Nephron progenitor cell (in vitro differentiated cells): ENCODE results near the gene PADI2.

ENCODE experiments used
- DNase-seq: peaks from one replicate; pipeline ENCODE4 v3.0.0; 2021
- H3K27ac Mint-ChIP-seq: 2 replicates; pipeline ENCODE4 v1.8.0; 2021; ENCODE audit warnings: mild to moderate bottlenecking, moderate library complexity, mixed read lengths
- H3K27me3 Mint-ChIP-seq: 2 replicates; pipeline ENCODE4 v1.8.0; 2021; ENCODE audit warnings: mild to moderate bottlenecking, low read depth, mixed read lengths; ENCODE audit not compliant: poor library complexity
- H3K36me3 Mint-ChIP-seq: 2 replicates; pipeline ENCODE4 v1.8.0; 2021; ENCODE audit warnings: low read depth, mixed read lengths
- H3K4me1 Mint-ChIP-seq: 2 replicates; pipeline ENCODE4 v1.8.0; 2021; ENCODE audit warnings: mixed read lengths
- H3K4me3 Mint-ChIP-seq: 2 replicates; pipeline ENCODE4 v1.8.0; 2021; ENCODE audit warnings: mild to moderate bottlenecking, moderate library complexity, mixed read lengths
- H3K9me3 Mint-ChIP-seq: 2 replicates; pipeline ENCODE4 v1.8.0; 2021; ENCODE audit warnings: mild to moderate bottlenecking, moderate library complexity, mixed read lengths
- CTCF ChIP-seq: fragments of 200-600 bp; sonication (generic); IDR thresholded peaks from 2 replicates; pipeline ENCODE4 v1.5.0; 2021; ENCODE audit warnings: antibody characterized with exemption

The PADI2 gene

GRCh38 chr1:17119076-17119772 is at the start of gene PADI2:
TSS of gene PADI2 (minus strand) at chr1:17119451. CDS start at chr1:17119371, 80 bp downstream.
- Mint-ChIP-seq H3K4me1 (peaks cover 57% of the 10 kb centered on the region), H3K27me3 (peaks cover 74% of the 10 kb centered on the region), H3K4me3 (peak within 1 kb of the TSS; percentile 78), H3K36me3 (no peaks in the 10 kb centered on the region), H3K27ac (no peak within 1 kb of the TSS), H3K9me3 (no peaks in the 10 kb centered on the region)
- DNase-seq, result peak; percentile 85
- no peak for TF ChIP-seq CTCF

GRCh38 chr1:17168091-17168876 is 49.0 kb upstream of the PADI2 start:
- H3K9me3 Mint-ChIP-seq, result peaks cover 5% of the 10 kb centered on the region
- H3K27ac Mint-ChIP-seq, result peak overlapping the region; percentile 82
- peaks cover 23% of the 10 kb centered on the region for H3K4me1 Mint-ChIP-seq
- H3K4me3 Mint-ChIP-seq, result no peak overlapping the region
- no peaks in the 10 kb centered on the region for H3K36me3 Mint-ChIP-seq
- TF ChIP-seq CTCF, result no peak
- no peak for DNase-seq
- H3K27me3 Mint-ChIP-seq, result peaks cover 24% of the 10 kb centered on the region

- DNase-seq, result no peak
- H3K9me3 Mint-ChIP-seq, result no peaks in the 10 kb centered on the region
- H3K36me3 Mint-ChIP-seq, result no peaks in the 10 kb centered on the region
- H3K4me1 Mint-ChIP-seq, result peaks cover 23% of the 10 kb centered on the region
- no peak for TF ChIP-seq CTCF
- H3K27ac Mint-ChIP-seq, result peak overlapping the region; percentile 82
- no peak overlapping the region for H3K4me3 Mint-ChIP-seq
- H3K27me3 Mint-ChIP-seq, result peaks cover 19% of the 10 kb centered on the region
Measured at GRCh38 chr1:17167786-17168090, 48.5 kb upstream of the PADI2 start.

GRCh38 chr1:17167041-17167785 is 48.0 kb upstream of the PADI2 start:
- H3K27ac Mint-ChIP-seq, result peak overlapping the region; percentile 59
- no peak overlapping the region for H3K4me3 Mint-ChIP-seq

GRCh38 chr1:17165823-17166222 is 46.6 kb upstream of the PADI2 start:
- no peaks in the 10 kb centered on the region for H3K9me3 Mint-ChIP-seq
- H3K27ac Mint-ChIP-seq, result no peak overlapping the region
- peaks cover 23% of the 10 kb centered on the region for H3K4me1 Mint-ChIP-seq
- no peaks in the 10 kb centered on the region for H3K36me3 Mint-ChIP-seq
- no peak for TF ChIP-seq CTCF
- peaks cover 14% of the 10 kb centered on the region for H3K27me3 Mint-ChIP-seq
- H3K4me3 Mint-ChIP-seq, result no peak overlapping the region
- no peak for DNase-seq

More at GRCh38 chr1:17167041-17167785, 48.0 kb upstream of the PADI2 start:
- Mint-ChIP-seq H3K9me3 (no peaks in the 10 kb centered on the region), H3K36me3 (no peaks in the 10 kb centered on the region), H3K4me1 (peaks cover 23% of the 10 kb centered on the region), H3K27me3 (peaks cover 18% of the 10 kb centered on the region)
- DNase-seq, result no peak
- no peak for TF ChIP-seq CTCF
